ENCODE data around the gene CAP1. TPM values are rescaled to one million over a fixed set of nuclear protein-coding genes. Genes with fewer than 3 reads are reported as not detected.
A peak's percentile ranks its signal among the peaks of the same experiment; 100 is the strongest.

The CAP1 gene
- total and polyA plus RNA-seq, 12 donors, result 59.9 to 304 (median 204) TPM

DNA sequence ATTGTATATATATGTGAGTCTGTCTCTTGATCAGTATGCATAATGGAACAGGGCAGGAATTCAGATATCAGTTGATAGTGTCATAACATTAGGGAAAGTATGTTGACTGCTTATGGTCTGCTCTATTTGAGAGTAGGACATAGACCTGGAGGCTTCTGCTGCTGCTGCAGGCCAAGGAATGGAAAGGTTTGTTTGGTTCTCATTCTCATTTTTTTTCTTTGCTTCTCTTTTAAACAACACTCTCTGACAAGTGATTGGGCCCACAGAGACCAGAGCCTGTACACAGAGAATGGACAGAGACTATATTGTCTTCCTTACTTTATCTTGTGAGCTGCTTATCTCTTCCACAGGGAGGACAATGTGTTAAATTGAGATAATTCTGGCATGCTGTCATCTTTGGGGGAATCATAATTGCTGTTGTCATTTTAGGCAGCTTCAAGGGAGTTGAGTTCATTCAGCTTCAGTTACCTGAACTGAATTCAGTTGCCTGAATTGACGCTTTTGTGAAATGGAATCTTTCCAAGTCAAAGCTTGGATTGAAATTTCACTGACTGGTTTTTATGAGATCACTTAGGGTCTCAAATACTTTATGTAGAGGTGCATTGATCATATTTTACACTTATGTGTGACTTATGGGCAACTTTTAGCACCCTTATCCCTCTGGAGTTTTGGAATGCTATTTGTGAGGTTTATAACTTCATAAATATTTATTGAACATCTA is 16.9 kb downstream of the CAP1 start:
- WGBS, 4 donors, result 74 to 86% (median 78%) methylated on average over 1 of the region's 1 CpG
- TF ChIP-seq, protein P1, sequence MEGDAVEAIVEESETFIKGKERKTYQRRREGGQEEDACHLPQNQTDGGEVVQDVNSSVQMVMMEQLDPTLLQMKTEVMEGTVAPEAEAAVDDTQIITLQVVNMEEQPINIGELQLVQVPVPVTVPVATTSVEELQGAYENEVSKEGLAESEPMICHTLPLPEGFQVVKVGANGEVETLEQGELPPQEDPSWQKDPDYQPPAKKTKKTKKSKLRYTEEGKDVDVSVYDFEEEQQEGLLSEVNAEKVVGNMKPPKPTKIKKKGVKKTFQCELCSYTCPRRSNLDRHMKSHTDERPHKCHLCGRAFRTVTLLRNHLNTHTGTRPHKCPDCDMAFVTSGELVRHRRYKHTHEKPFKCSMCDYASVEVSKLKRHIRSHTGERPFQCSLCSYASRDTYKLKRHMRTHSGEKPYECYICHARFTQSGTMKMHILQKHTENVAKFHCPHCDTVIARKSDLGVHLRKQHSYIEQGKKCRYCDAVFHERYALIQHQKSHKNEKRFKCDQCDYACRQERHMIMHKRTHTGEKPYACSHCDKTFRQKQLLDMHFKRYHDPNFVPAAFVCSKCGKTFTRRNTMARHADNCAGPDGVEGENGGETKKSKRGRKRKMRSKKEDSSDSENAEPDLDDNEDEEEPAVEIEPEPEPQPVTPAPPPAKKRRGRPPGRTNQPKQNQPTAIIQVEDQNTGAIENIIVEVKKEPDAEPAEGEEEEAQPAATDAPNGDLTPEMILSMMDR (IDR thresholded peaks at IDR 0.05), result no peak
- TF ChIP-seq POLR2A (IDR thresholded peaks at IDR 0.05), result no peak
- intact Hi-C loops (cut with DNase I), result no loop called here
- no peak for DNase-seq
- Histone ChIP-seq H3K4me1 (replicated peaks in 1 of 2) (peaks cover 0 to 55% of the 10 kb centered on the region in 2 donors), H3K36me3 (replicated peaks in 1 of 2) (peaks cover 0 to 26% of the 10 kb centered on the region in 2 donors), H3K27ac (peak overlapping the region in 1 of 5 donors; percentile 24), H3K9me3 (replicated peaks in 1 of 3) (no peaks in the 10 kb centered on the region), H3K27me3 (no peaks in the 10 kb centered on the region), H3K4me3 (no peak overlapping the region)

DNA sequence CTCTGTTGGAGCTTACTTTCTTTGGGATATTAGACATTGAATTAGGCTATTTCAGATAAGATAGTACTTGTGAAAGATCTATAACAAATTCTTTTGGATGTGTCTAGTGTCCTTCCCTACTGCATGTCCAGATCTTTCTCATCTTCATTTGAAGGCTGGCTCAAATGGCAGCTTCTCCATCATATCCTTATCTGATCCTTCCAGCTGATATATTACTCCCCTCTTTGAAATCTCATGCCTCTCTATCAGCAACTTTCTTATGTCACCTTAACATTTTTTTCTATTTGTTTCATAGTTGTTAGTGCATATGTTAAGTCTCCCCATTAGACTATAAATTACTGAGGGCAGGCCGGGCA is 17.5 kb downstream of the CAP1 start:
- TF ChIP-seq POLR2A (IDR thresholded peaks at IDR 0.05), result no peak
- TF ChIP-seq, protein P1 (IDR thresholded peaks at IDR 0.05), result no peak
- peaks cover 0 to 30% of the 10 kb centered on the region in 2 donors for H3K36me3 ChIP-seq (replicated peaks in 1 of 2)
- H3K9me3 ChIP-seq (replicated peaks in 1 of 3), result no peaks in the 10 kb centered on the region
- no peaks in the 10 kb centered on the region for H3K27me3 ChIP-seq
- H3K27ac ChIP-seq, result peak overlapping the region in 2 of 5 donors; percentile 24 to 60
- intact Hi-C loops (cut with DNase I), result no loop called here
- no peak overlapping the region for H3K4me3 ChIP-seq
- 50 to 80% (median 64%) methylated on average over 1 of the region's 1 CpG for WGBS, 4 donors
- peaks cover 0 to 54% of the 10 kb centered on the region in 2 donors for H3K4me1 ChIP-seq (replicated peaks in 1 of 2)
- no peak for DNase-seq

DNA sequence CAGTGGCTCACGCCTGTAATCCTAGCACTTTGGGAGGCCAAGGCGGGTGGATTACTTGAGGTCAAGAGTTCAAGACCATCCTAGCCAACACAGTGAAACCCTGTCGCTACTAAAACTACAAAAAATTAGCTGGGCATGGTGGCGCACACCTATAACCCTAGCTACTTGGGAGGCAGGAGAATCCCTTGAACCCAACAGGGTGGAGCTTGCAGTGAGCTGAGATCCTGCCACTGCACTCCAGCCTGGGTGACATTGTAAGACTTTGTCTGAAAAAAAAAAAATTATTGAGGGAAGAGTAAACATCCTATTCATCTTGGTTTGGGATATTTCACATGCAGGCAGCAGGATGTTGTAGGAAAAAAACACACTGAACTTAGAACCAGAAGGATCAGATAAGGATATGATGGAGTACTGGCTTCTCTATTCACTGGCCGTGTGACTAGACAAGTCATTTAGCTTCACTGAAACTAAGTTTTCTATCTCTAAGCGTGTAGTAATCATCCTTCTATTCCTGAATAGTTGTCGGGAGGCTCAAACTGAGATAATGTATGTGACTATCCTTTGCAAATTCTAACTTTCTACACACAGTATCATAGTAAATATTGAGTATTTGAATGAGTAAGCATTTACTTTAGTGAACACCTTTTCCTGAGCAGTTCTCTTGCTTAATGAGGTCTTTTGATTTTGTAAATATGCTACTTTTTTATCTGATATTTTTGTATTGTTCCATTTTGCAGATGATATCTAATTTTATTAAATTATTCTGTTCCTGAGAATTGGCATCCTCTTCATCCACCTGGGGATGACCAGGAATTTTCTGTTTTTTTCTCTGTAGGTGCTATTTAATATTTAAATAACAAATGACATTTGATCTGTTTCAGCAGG is 18.2 kb downstream of the CAP1 start:
- no peaks in the 10 kb centered on the region for H3K9me3 ChIP-seq (replicated peaks in 1 of 3)
- H3K27ac ChIP-seq, result peak overlapping the region in 2 of 5 donors; percentile 6 to 67
- peak in 1 of 7 donors; percentile 48 for DNase-seq
- peaks cover 0 to 37% of the 10 kb centered on the region in 2 donors for H3K36me3 ChIP-seq (replicated peaks in 1 of 2)
- H3K4me3 ChIP-seq, result no peak overlapping the region
- intact Hi-C loops (cut with DNase I), result no loop called here
- peaks cover 0 to 48% of the 10 kb centered on the region in 2 donors for H3K4me1 ChIP-seq (replicated peaks in 1 of 2)
- TF ChIP-seq, protein P1 (IDR thresholded peaks at IDR 0.05), result no peak
- no peak for TF ChIP-seq POLR2A (IDR thresholded peaks at IDR 0.05)
- 62 to 70% (median 66%) methylated on average over 7 of the region's 7 CpGs for WGBS, 4 donors
- H3K27me3 ChIP-seq, result no peaks in the 10 kb centered on the region

DNA sequence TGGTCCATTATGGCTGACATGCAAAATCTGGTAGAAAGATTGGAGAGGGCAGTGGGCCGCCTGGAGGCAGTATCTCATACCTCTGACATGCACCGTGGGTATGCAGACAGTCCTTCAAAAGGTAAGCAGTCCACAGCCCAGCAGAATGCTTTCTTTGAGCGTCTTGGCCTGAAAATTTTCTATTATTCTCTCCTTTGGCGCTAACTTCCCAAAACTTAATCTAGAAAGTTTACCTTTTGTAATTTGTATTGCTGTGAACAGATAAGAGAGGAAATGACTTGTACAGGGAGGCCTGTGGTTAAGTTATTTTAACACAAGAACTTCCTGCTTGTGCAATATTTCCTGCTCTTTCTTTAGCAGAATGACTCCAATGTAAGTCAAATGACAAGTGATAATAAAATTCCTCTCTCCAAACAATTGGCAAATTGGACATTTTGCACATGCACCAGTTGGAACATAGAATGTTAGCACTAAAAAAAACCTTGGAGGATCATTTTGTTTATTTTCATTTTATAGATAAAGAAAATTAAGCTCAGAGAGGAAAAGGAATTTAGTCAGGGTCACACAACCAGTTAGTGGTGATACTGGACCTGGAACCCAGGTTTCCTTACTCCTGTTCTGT is 18.9 kb downstream of the CAP1 start:
- intact Hi-C loops (cut with DNase I), result no loop called here
- Histone ChIP-seq H3K36me3 (replicated peaks in 1 of 2) (peaks cover 0 to 44% of the 10 kb centered on the region in 2 donors), H3K27me3 (no peaks in the 10 kb centered on the region), H3K4me1 (replicated peaks in 1 of 2) (peaks cover 0 to 47% of the 10 kb centered on the region in 2 donors), H3K9me3 (replicated peaks in 1 of 3) (no peaks in the 10 kb centered on the region), H3K27ac (peak overlapping the region in 2 of 5 donors; percentile 31 to 68), H3K4me3 (peak overlapping the region in 1 of 4 donors; percentile 14)
- no peak for TF ChIP-seq POLR2A (IDR thresholded peaks at IDR 0.05)
- TF ChIP-seq, protein P1 (IDR thresholded peaks at IDR 0.05), result no peak
- 59 to 66% (median 61%) methylated on average over 4 of the region's 4 CpGs for WGBS, 4 donors
- DNase-seq, result no peak

Data from adrenal gland (tissue), 12 donors.